Measurements from ENCODE around the gene STON1. TPM values are rescaled to one million over a fixed set of nuclear protein-coding genes. Genes with fewer than 3 reads are reported as not detected.
A peak's percentile ranks its signal among the peaks of the same experiment; 100 is the strongest.
"Not testable (repeated sequence)": the region's sequence is repeated elsewhere in the genome, so short reads cannot be mapped to it uniquely, and the experiment has no call there.

STON1 gene
- total RNA-seq, 1 donor from 2014 or later: 30.7 TPM

DNA sequence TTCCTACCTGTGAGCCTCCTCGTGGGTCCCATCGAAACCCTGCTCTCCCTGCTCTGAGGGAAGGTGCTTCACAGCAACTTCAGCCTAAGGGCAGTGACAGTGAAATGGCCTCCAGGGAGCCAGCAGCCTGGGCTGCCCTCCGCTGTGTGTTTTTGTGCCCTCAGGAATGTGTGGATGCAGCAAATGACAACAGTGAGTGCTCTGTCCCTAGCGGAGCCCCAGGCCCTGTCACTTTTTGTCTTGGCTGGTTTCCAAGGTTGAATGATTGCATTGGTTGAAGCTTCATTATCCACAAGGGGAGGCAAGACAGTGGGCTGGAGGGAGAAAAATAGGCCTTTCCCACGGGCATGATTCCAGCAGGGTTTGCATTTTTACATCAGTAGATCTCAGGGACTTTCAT lies 42.9 kb downstream of the STON1 start:
- DNase-seq (ENCODE audit: low spot score): no peak

- no peak for DNase-seq (ENCODE audit: low spot score)
Measured at GRCh38 chr2:48574353-48575287, 44.7 kb downstream of the STON1 start.

DNA sequence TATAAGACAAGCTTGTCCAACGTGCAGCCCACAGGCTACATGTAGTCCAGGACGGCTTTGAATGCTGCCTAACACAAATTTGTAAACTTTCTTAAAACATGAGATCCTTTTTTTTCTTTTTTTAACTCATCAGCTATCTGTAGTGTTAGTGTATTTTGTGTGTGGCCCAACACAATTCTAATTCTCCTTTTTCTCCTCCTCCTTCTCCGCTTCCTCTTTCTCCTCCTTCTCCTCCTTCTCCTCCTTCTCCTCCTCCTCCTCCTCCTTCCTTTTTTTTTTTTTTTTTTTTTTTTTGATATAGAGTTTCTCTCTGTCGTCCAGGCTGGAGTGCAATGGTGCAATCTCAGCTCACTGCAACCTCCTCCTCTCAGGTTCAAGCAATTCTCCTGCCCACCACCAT lies 48.4 kb downstream of the STON1 start:
- no peak for DNase-seq (ENCODE audit: low spot score)

- DNase-seq (ENCODE audit: low spot score): no peak
Measured at GRCh38 chr2:48583961-48584360, 54.0 kb downstream of the STON1 start.

GRCh38 chr2:48584551-48584950 lies 54.6 kb downstream of the STON1 start:
- DNase-seq (ENCODE audit: low spot score): no peak

DNA sequence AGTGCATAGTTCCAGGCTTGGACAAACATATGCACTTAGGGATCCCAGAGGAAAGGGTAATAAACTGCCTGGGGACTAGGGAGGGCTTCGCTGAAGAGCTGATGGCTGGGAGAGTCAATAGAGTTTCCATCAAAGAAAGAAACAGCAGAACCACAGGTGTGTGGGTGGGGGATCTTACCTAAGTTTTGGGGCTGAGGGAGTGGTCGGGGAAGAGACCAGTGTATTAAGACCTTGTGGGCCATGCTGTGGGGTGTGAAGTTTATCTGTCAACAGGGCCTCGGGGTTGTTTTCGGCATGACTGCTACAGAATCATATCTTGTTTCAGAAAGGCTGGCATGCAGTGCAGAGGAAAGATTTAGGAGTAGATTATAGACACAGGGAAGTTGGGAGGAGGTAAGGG lies 56.5 kb downstream of the STON1 start:
- DNase-seq (ENCODE audit: low spot score): no peak

GRCh38 chr2:48587560-48587959 lies 57.6 kb downstream of the STON1 start:
- DNase-seq (ENCODE audit: low spot score): no peak

DNA sequence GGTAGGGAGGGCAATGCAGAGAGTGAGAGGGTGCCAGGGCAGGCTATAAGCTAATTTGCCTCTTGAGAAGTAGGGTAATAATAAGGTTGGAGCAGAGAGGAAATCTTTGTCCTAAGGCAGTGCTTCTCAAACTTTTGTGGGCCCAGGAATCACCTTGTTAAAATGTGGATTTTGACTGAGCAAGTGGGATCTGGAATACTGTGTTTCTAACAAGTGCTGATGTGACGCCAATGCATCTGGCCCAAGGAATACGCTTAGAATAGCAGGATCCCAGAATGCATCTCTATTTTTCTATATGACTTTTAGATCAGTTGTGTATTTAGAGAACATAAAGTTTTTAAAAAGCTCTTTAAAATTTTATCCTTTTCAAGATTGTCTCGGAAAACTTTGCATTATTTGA lies 58.0 kb downstream of the STON1 start:
- no peak for DNase-seq (ENCODE audit: low spot score)

GRCh38 chr2:48588745-48589144 lies 58.8 kb downstream of the STON1 start:
- no peak for DNase-seq (ENCODE audit: low spot score)

DNA sequence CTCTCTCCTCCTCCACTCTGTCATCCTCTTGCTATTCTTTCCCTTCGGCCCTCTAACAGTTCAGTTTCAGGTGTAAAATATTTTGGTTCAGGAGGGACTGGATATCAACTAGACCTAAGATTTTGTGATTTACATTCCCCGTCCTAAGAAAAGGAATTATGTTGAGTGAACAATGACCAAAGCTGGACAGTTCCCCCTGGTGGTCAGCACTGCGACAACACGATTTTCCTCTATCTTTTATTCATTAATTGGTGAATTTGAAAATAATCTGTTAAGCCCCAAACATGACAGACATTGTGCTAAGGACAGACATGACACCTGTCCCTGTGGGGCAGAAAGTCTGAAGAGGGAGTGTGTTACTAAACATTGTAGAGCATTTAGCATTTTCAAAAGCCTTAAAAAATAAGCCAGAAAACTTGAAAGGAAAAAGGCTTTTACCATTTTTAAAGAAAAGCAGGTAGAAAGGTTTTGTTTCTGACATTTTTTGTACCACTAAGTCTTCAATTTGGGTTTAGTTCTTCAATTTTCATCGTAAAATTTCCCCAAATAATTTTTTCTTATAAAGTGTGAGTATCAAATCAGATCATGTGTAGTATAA lies 59.3 kb downstream of the STON1 start:
- DNase-seq (ENCODE audit: low spot score): peak; percentile 18

- no peak for DNase-seq (ENCODE audit: low spot score)
Measured at GRCh38 chr2:48590017-48590416, 60.1 kb downstream of the STON1 start.

DNA sequence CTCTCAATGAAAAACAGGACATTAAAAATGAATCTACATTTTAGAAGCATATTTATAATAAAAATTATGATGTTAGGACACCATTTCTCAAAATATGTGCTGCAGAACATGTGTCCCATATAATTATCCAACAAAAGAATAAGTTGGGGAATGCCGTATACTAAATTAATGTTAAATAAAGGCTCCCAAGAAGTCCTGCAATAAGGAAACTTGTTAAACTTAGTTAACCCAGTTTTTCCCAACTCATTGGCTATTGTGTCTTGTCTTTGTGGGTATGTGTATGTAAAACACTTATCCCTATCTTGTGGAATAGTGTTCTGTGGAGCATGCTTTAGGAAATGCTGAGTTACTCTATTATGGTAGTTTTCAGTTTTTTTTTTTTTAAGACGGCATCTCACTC lies 62.1 kb downstream of the STON1 start:
- DNase-seq (ENCODE audit: low spot score): no peak

- not testable (repeated sequence) for DNase-seq (ENCODE audit: low spot score)
Measured at GRCh38 chr2:48596751-48597150, 66.8 kb downstream of the STON1 start.

DNA sequence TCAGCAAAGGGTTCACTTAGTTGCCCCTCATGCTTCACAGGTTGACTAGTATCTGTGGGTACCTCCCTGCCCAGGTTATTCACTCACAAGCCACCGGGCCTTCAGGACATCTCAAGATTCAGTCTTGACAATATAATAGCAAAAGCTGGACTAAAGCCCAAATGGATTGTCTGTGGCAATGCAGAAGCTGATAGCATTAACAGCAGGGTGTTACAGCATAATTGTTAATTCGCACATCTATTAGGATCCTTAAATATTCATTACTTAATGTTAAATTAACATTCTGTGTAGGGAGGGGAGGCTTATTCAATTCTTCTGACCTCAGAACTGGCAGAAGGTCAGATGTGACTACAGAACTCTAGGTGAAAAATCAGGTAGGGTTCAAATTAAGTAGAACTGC lies 67.5 kb downstream of the STON1 start:
- DNase-seq (ENCODE audit: low spot score): no peak

DNA sequence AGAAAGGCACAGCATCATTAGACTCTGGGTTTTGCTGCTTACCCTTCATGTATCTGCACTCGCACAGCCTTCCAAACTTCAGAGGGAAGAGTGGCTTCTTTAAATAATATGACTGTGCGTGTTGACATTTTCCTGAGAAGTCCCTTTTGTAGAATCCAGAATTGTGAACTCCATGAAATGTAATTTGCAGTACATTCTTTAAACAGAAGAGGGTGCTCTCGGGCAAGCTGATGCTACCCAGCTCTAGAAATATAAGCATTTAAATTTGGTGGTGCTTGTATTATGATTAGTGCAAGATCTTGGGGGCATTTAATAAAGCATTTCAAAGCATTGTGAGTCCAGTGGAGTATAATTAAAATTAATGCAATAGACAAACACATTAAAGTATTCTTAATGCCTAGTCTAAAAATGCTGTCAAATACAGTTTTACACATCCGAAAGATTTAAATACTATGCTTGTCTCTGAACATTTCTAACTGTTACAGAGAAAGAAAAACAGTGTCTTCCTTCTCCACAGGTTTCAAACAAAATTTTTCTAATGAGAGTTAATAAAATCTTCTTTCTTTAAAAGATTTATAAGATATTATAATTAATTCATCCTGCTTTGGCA lies 70.4 kb downstream of the STON1 start:
- no peak for DNase-seq (ENCODE audit: low spot score)

DNA sequence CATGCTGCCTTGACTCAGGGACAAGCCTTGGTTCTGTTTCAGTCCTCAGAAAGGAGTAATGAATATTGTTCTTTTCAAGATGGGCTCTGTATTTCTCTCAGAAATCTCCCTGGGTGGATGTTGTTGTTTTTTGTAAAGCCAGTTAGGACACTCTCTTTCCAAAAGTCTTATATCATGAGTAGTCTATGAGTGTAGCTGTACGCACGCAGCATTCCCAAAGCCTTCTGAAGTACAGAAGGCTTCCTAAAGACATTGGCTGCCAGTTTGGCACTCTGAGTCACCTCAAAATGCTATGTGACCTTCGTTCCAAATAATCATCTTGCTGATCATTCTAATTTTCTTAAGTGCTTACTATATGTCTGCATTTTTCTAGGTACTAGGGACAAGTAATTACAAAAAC lies 71.0 kb downstream of the STON1 start:
- DNase-seq (ENCODE audit: low spot score): no peak

DNA sequence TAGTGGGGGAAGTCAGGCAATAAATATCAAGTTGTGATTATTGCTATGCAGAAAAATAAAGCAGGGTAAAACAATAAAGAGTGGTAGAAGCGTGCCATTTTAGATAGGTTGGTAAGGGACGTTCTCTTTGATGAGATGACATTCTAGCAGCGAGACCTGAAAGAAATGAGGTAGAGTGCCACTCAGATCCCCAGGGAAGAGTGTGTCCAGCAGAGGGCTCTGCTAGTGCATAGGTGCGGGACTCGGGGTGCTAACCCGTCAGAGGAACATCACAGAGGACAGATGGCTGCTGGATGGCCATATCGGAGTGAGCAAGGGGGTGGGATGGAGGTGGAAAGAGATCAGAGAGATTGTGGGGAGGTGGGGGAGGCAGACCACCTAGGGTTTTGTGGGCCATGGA lies 71.4 kb downstream of the STON1 start:
- DNase-seq (ENCODE audit: low spot score): no peak

DNA sequence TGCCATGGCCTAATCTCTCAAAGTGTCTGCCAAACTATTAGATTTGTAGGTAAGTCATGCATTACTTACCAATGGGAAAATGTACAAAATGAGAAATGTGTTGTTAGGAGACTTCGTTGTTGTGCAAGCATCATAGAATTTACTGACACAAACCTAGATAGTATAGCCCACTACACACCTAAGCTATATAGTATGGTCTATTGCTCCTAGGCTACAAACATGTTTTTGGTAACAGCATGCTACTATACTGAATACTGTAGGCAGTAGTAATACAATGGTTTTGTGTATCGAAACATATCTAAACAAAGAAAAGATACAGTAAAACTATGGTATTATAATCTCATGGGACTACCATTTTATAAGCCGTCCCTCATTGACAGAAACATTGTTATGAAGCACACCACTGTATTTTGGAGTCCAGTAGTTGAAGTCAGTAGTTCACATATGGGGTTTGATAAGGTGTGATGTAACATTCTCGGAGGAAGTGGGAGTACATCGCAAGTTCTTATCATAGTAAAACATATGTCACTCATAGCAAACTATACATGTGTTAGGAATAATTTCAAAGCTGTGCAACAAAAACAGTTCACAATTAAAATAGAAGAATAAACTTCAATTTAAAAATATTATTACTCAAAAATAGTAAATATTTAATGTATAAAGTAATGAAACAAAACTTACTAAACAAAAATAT lies 75.7 kb downstream of the STON1 start:
- DNase-seq (ENCODE audit: low spot score): no peak

- no peak for DNase-seq (ENCODE audit: low spot score)
Measured at GRCh38 chr2:48607307-48608014, 77.5 kb downstream of the STON1 start.

- DNase-seq (ENCODE audit: low spot score): no peak
Measured at GRCh38 chr2:48613211-48613610, 83.3 kb downstream of the STON1 start.

GRCh38 chr2:48614581-48614980 lies 84.6 kb downstream of the STON1 start:
- DNase-seq (ENCODE audit: low spot score): not testable (repeated sequence)

DNA sequence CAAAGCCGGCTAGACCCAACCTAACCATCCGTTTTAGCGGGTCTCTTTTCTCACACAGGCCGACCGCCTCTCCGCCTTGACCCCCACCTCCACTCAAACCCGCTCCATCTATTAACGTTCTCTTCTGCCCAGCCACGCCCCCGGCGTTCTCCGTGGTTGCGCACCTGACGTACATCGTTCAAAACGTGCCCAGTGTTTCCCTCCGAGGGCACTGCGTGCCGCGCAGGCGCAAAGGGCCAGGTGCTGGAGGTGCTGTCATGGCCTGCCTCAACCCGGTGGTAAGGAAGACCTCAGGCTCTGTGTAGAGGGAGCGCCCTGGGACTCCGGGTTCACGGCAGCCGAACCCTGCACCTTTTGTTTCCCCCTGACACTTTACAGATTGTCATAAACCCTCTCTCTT lies 87.7 kb downstream of the STON1 start, which contains the start of gene GTF2A1L:
TSS of gene GTF2A1L (plus strand) at position 239 of the 400 bp plus-strand sequence. CDS start at position 258, 19 bp downstream.
- no peak for DNase-seq (ENCODE audit: low spot score)
